AG04449 (cell line): Measurements from ENCODE around the gene PPARG.
"Not testable (repeated sequence)": the region's sequence is repeated elsewhere in the genome, so short reads cannot be mapped to it uniquely, and the experiment has no call there.

Experiments
- CTCF ChIA-PET: fragments of 350-600 bp; formaldehyde crosslinking; extraction: SDS; loops from one replicate; lab custom pipeline; 2021; ENCODE audit warnings: antibody characterized with exemption; lab: Yijun Ruan, JAX
- POLR2A ChIA-PET: fragments of 400-600, 350-600 bp; formaldehyde crosslinking; extraction: SDS; loops from one replicate; lab custom pipeline; 2020; ENCODE audit warnings: antibody characterized with exemption, inconsistent platforms; lab: Yijun Ruan, JAX
- DNase-seq: peaks from one replicate; pipeline ENCODE4 v3.0.0-alpha.2; 2010; ENCODE audit warnings: low read depth, low spot score
- H3K4me3 ChIP-seq: 2 replicates; pipeline ENCODE4 v1.5.1; 2011; ENCODE audit warnings: low read depth, mild to moderate bottlenecking, control low read depth, low read length
- CTCF ChIP-seq: IDR thresholded peaks from one replicate; pipeline ENCODE4 v1.5.1; 2011; ENCODE audit warnings: mild to moderate bottlenecking, moderate library complexity, low read length, control low read depth, inconsistent platforms; ENCODE audit not compliant: insufficient read depth; ENCODE audit errors: missing control alignments

PPARG gene

GRCh38 chr3:12384451-12385233 lies 95.8 kb downstream of the PPARG start:
- DNase-seq, result no peak
- CTCF ChIA-PET, result interaction anchor here (1.3 kb wide), 1 partner anchor 208 kb away, joined by 4 read pairs; no protein-coding TSS in a partner anchor
- no peak overlapping the region for H3K4me3 ChIP-seq
- no peak for TF ChIP-seq CTCF
- POLR2A ChIA-PET, result no interaction called here

GRCh38 chr3:12386514-12387291 lies 97.8 kb downstream of the PPARG start:
- CTCF ChIA-PET, result not testable (repeated sequence)

GRCh38 chr3:12388185-12388584 lies 99.3 kb downstream of the PPARG start:
- POLR2A ChIA-PET, result no interaction called here
- no peak overlapping the region for H3K4me3 ChIP-seq
- CTCF ChIA-PET, result no interaction called here
- DNase-seq, result no peak
- no peak for TF ChIP-seq CTCF

More at GRCh38 chr3:12386514-12387291, 97.8 kb downstream of the PPARG start:
- POLR2A ChIA-PET, DNase-seq, H3K4me3 ChIP-seq: not testable (repeated sequence)

GRCh38 chr3:12392101-12392878 lies 103.4 kb downstream of the PPARG start:
- DNase-seq, result no peak
- H3K4me3 ChIP-seq, result no peak overlapping the region
- ChIA-PET POLR2A (no interaction called here), CTCF (no interaction called here)
- TF ChIP-seq CTCF, result no peak

GRCh38 chr3:12393894-12394293 lies 105.0 kb downstream of the PPARG start:
- peak; percentile 70 for DNase-seq
- POLR2A ChIA-PET, result no interaction called here
- CTCF ChIA-PET, result no interaction called here
- no peak for TF ChIP-seq CTCF
- no peak overlapping the region for H3K4me3 ChIP-seq

- DNase-seq, result no peak
- no peak for TF ChIP-seq CTCF
- POLR2A ChIA-PET, result no interaction called here
- CTCF ChIA-PET, result interaction anchor here (1.3 kb wide), 1 partner anchor 255 kb away, joined by 4 read pairs; no protein-coding TSS in a partner anchor
- no peak overlapping the region for H3K4me3 ChIP-seq
These were observed 105.8 kb downstream of the PPARG start for GRCh38 chr3:12394569-12395271.
